Adrenal gland (tissue), 19 donors: ENCODE measurements around the gene GFER. TPM values are rescaled to one million over a fixed set of nuclear protein-coding genes. Genes with fewer than 3 reads are reported as not detected.

Source experiments
- DNase-seq, 7 donors: peaks; one replicate each; pipeline ENCODE4 v3.0.0-alpha.2; 2019 to 2020
- H3K27ac ChIP-seq, 5 donors: fragments of 200-600 bp; sonication (generic) in 4 of 5; 1 replicate in 3 of 5; 2 replicates in 2 of 5; pipeline versions ENCODE4 v1.5.1 to v1.8.0; 2016 to 2020; ENCODE audit warnings: mild to moderate bottlenecking in 1 of 5
- H3K27me3 ChIP-seq: fragments of 200-600 bp; 2 replicates; pipeline ENCODE4 v1.8.0; 2021
- H3K36me3 ChIP-seq, 2 donors: fragments of 200-600 bp; replicated peaks in 1 of 2; 1 replicate in 1 of 2; 2 replicates in 1 of 2; pipeline versions ENCODE4 v1.5.1 to v1.8.0; 2018 to 2022
- H3K4me1 ChIP-seq, 2 donors: fragments of 200-600 bp; replicated peaks in 1 of 2; 1 replicate in 1 of 2; 2 replicates in 1 of 2; pipeline versions ENCODE4 v1.5.1 to v1.8.0; 2018 to 2021
- H3K4me3 ChIP-seq, 4 donors: fragments of 200-600 bp; sonication (generic) in 3 of 4; one replicate each; pipeline ENCODE4 v1.5.1; 2016 to 2018
- H3K9me3 ChIP-seq, 3 donors: fragments of 200-600 bp; sonication (generic) in 1 of 3; replicated peaks in 1 of 3; 1 replicate in 2 of 3; 2 replicates in 1 of 3; pipeline versions ENCODE4 v1.5.1 to v1.8.0; 2016 to 2021
- CTCF ChIP-seq, 6 experiments: fragments of 450-650 bp in 4 of 6; fragments of 200-600 bp in 2 of 6; sonication (generic) in 1 of 6; IDR thresholded peaks; 1 replicate in 5 of 6; 2 replicates in 1 of 6; pipeline versions ENCODE4 v1.5.1 to v1.8.0; 2016 to 2021; ENCODE audit warnings: antibody characterized with exemption in 6 of 6, mild to moderate bottlenecking in 2 of 6, moderate library complexity in 1 of 6
- POLR2A ChIP-seq, 2 donors: fragments of 450-650 bp; IDR thresholded peaks; one replicate each; pipeline ENCODE4 v1.6.1; 2017; ENCODE audit warnings: antibody characterized with exemption in 2 of 2, mild to moderate bottlenecking in 2 of 2, moderate library complexity in 1 of 2
- WGBS, 4 donors: extraction: QIAGEN DNeasy Blood & Tissue Kit in 2 of 4; methylation state at CpG; one replicate each; pipeline versions ENCODE4 v1.1.5 to v1.1.7; 2013 to 2017; 5-methylcytosine and 5-hydroxymethylcytosine counted together
- intact Hi-C, 2 donors: fragments of 100-400 bp; cut with DNase I; formaldehyde crosslinking; loops; one replicate each; pipeline versions ENCODE4 v1.14.1 to v1.15.0; 2022 to 2023
- long read RNA-seq, 10 donors: library from polyadenylated mRNA in 3 of 10; unstranded in 2 of 10; stranded (forward) in 1 of 10; transcript quantifications; one replicate each; pipeline ENCODE4 v2.0.0 and lab custom pipeline, GENCODE V29; 2021 to 2026
- polyA plus RNA-seq, 3 donors: library from polyadenylated mRNA; stranded (reverse); fragments of 200-250 nt in 2 of 3; fragments of 350-450 nt in 1 of 3; fragmentation: Illumina TruSeq in 1 of 3; extraction: RNeasy Lipid Tissue Mini Kit (QIAGEN cat#74804) in 1 of 3; gene quantifications; one replicate each; pipeline ENCODE4 v1.2.3, GENCODE V29; 2013 to 2014
- total RNA-seq, 9 donors: library from RNA; depleted of rRNA in 4 of 9; stranded (reverse); fragments of >200 nt in 4 of 9; fragments of 120-200 nt in 1 of 9; fragmentation: NEBNext Ultra II Directional in 1 of 9; extraction: Animal tissue kit (Norgen Biotek cat#: 25700) in 1 of 9; gene quantifications; one replicate each; pipeline versions ENCODE4 v1.1.0 to v1.2.4, GENCODE V29; 2013 to 2023
- donor health status: healthy with polysubstance abuse.
- donor health status: Bipolar disorder and iron deficiency.
- donor health status: DM: yes; HTN: yes; CAD: no.
- donor health status: DM: no; HTN: no; CAD: no.
- donor health status: DM: no; HTN: no; CAD: no.
- donor health status: DM: yes; HTN: yes; CAD: no.

Gene GFER
- 10 to 100 TPM; 16.4 to 37.6 (median 26.9) TPM for total RNA-seq
- polyA plus RNA-seq: 10 to 100 TPM; 17.4 to 60.8 (median 54.4) TPM
- long read RNA-seq, donor 1, transcript GFER-201 (3 exons, 2,345 nt): major isoform, 7 of 12 reads
- long read RNA-seq, donor 1, partial matches to known transcripts: 0 of 12 reads
- long read RNA-seq, donor 1, other reads (novel, unspliced or antisense): 0 of 12 reads
- long read RNA-seq, donor 2, partial matches to known transcripts: 0 of 6 reads
- long read RNA-seq, donor 2, other reads (novel, unspliced or antisense): 0 of 6 reads
- long read RNA-seq, donor 3, partial matches to known transcripts: 0 of 1 reads
- long read RNA-seq, donor 3, other reads (novel, unspliced or antisense): 0 of 1 reads
- long read RNA-seq, donor 4, transcript GFER-201 (3 exons, 2,345 nt): major isoform, 15 of 16 reads
- long read RNA-seq, donor 4, partial matches to known transcripts: 0 of 16 reads
- long read RNA-seq, donor 4, other reads (novel, unspliced or antisense): 0 of 16 reads
- long read RNA-seq, donor 5, transcript GFER-201 (3 exons, 2,345 nt): major isoform, 32 of 38 reads
- long read RNA-seq, donor 5, partial matches to known transcripts: 0 of 38 reads
- long read RNA-seq, donor 5, other reads (novel, unspliced or antisense): 5 of 38 reads
- long read RNA-seq, donor 6, transcript GFER-201 (3 exons, 2,345 nt): major isoform, 5 of 6 reads
- long read RNA-seq, donor 6, partial matches to known transcripts: 0 of 6 reads
- long read RNA-seq, donor 6, other reads (novel, unspliced or antisense): 1 of 6 reads
- long read RNA-seq, donor 7, partial matches to known transcripts: 0 of 8 reads
- long read RNA-seq, donor 7, other reads (novel, unspliced or antisense): 0 of 8 reads
- long read RNA-seq, donor 8, transcript GFER-201 (3 exons, 2,345 nt): major isoform, 6 of 9 reads
- long read RNA-seq, donor 8, partial matches to known transcripts: 0 of 9 reads
- long read RNA-seq, donor 8, other reads (novel, unspliced or antisense): 0 of 9 reads
- long read RNA-seq, donor 9, partial matches to known transcripts: 0 of 1 reads
- long read RNA-seq, donor 9, other reads (novel, unspliced or antisense): 0 of 1 reads
- long read RNA-seq, donor 10, partial matches to known transcripts: 0 of 6 reads
- long read RNA-seq, donor 10, other reads (novel, unspliced or antisense): 0 of 6 reads

GRCh38 chr16:1983544-1984346 is at the start of gene GFER:
Gene GFER (plus strand): TSS chr16:1984193. CDS start chr16:1984219, 26 bp downstream.
- Histone ChIP-seq H3K36me3 (peaks cover 0 to 19% of the 10 kb centered on the region in 2 donors), H3K27me3 (peaks cover 25% of the 10 kb centered on the region), H3K9me3 (no peaks in the 10 kb centered on the region), H3K4me3 (peak within 1 kb of the TSS; percentile 15 to 74 (median 44)), H3K27ac (peak within 1 kb of the TSS in 3 of 5 donors; percentile 49 to 74 (median 71)), H3K4me1 (peaks cover 0 to 18% of the 10 kb centered on the region in 2 donors)
- intact Hi-C loops: no loop called here
- WGBS, 4 donors: 0 to 1% (median 0%) methylated on average over 1 to 109 of the region's 109 CpGs; no CpG with 5 or more reads in 1 of the 4 donors
- DNase-seq: peak; percentile 84 to 92 (median 91)
- TF ChIP-seq CTCF (IDR thresholded peaks at IDR 0.05) (peak in 3 of 6 experiments; percentile 18 to 37 (median 20)), POLR2A (IDR thresholded peaks at IDR 0.05) (peak; percentile 51 to 54)

GRCh38 chr16:1936945-1937479 is 47.0 kb upstream of the GFER start:
- intact Hi-C loops: no loop called here
- Histone ChIP-seq H3K4me3 (no peak overlapping the region), H3K27me3 (no peaks in the 10 kb centered on the region), H3K36me3 (peaks cover 0 to 30% of the 10 kb centered on the region in 2 donors), H3K27ac (no peak overlapping the region), H3K9me3 (no peaks in the 10 kb centered on the region), H3K4me1 (peaks cover under 1 to 4% of the 10 kb centered on the region in 2 donors)
- no peak for DNase-seq
- TF ChIP-seq POLR2A (IDR thresholded peaks at IDR 0.05) (no peak), CTCF (IDR thresholded peaks at IDR 0.05) (no peak)
- WGBS, 4 donors: 92 to 96% (median 94%) methylated on average over 11 of the region's 11 CpGs

- intact Hi-C loops: no loop called here
- H3K27ac ChIP-seq: no peak overlapping the region
- TF ChIP-seq POLR2A (IDR thresholded peaks at IDR 0.05) (no peak), CTCF (IDR thresholded peaks at IDR 0.05) (no peak)
- H3K4me3 ChIP-seq: no peak overlapping the region
- DNase-seq: no peak
- WGBS, 4 donors: 78 to 90% (median 83%) methylated on average over 7 to 10 of the region's 10 CpGs
- no peaks in the 10 kb centered on the region for H3K9me3 ChIP-seq
- H3K4me1 ChIP-seq: peaks cover 7 to 11% of the 10 kb centered on the region in 2 donors
- H3K36me3 ChIP-seq: peaks cover 0 to 30% of the 10 kb centered on the region in 2 donors
- H3K27me3 ChIP-seq: no peaks in the 10 kb centered on the region
These were observed 45.7 kb upstream of the GFER start for GRCh38 chr16:1938316-1938715.
